Measurements from ENCODE around the gene SF3A1. TPM values are rescaled to one million over a fixed set of nuclear protein-coding genes. Genes with fewer than 3 reads are reported as not detected.

Gene SF3A1
- total and polyA plus RNA-seq, 2 donors (not counting 1 experiment from before 2014, with no cell fraction given): 92.1 to 283 TPM

- Histone ChIP-seq H4K20me1 (ENCODE audit: control insufficient read depth, insufficient read depth, low read length, poor library complexity, severe bottlenecking) (no peaks in the 10 kb centered on the region), H3K9ac (ENCODE audit: low read length) (no peak overlapping the region), H3K27ac (ENCODE audit: low read length in 2 of 2) (no peak overlapping the region), H3K36me3 (replicated peaks in 1 of 2; ENCODE audit: control extremely low read depth in 1 of 2, control insufficient read depth in 1 of 2, extremely low read depth in 1 of 2, insufficient read depth in 2 of 2, low read length in 1 of 2) (no peaks in the 10 kb centered on the region), H3K4me1 (ENCODE audit: control insufficient read depth in 2 of 2, insufficient read depth in 2 of 2, low read length in 2 of 2) (no peaks in the 10 kb centered on the region), H2AFZ (ENCODE audit: insufficient read depth, low read depth, low read length, poor library complexity, severe bottlenecking) (no peak overlapping the region), H3K9me3 (ENCODE audit: control extremely low read depth in 1 of 3, control insufficient read depth in 2 of 3, insufficient read depth in 1 of 3, low read length in 2 of 3) (no peaks in the 10 kb centered on the region), H3K27me3 (replicated peaks in 1 of 4; ENCODE audit: control extremely low read depth in 1 of 4, control insufficient read depth in 3 of 4, insufficient read depth in 4 of 4, low read length in 3 of 4) (no peaks in the 10 kb centered on the region), H3K4me3 (ENCODE audit: control extremely low read depth in 1 of 5, extremely low read depth in 1 of 5, insufficient read depth in 1 of 5, low read depth in 2 of 5, low read length in 4 of 5) (no peak overlapping the region), H3K4me2 (replicated peaks; ENCODE audit: low read depth, low read length, poor library complexity, severe bottlenecking) (no peak overlapping the region), H3K79me2 (ENCODE audit: control insufficient read depth, insufficient read depth, low read length) (no peaks in the 10 kb centered on the region)
- TF ChIP-seq, protein P1, sequence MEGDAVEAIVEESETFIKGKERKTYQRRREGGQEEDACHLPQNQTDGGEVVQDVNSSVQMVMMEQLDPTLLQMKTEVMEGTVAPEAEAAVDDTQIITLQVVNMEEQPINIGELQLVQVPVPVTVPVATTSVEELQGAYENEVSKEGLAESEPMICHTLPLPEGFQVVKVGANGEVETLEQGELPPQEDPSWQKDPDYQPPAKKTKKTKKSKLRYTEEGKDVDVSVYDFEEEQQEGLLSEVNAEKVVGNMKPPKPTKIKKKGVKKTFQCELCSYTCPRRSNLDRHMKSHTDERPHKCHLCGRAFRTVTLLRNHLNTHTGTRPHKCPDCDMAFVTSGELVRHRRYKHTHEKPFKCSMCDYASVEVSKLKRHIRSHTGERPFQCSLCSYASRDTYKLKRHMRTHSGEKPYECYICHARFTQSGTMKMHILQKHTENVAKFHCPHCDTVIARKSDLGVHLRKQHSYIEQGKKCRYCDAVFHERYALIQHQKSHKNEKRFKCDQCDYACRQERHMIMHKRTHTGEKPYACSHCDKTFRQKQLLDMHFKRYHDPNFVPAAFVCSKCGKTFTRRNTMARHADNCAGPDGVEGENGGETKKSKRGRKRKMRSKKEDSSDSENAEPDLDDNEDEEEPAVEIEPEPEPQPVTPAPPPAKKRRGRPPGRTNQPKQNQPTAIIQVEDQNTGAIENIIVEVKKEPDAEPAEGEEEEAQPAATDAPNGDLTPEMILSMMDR (IDR thresholded peaks at IDR 0.05): no peak
- TF ChIP-seq EZH2 (IDR thresholded peaks at IDR 0.05; ENCODE audit: borderline replicate concordance, insufficient read depth, low read depth, low read length, poor library complexity, severe bottlenecking): no peak
- H3K4me1 Mint-ChIP-seq: no peaks in the 10 kb centered on the region
- DNase-seq (no peak), ATAC-seq (ENCODE audit: low read depth) (no peak)
- no peak overlapping the region for H3K4me3 Mint-ChIP-seq
- intact Hi-C loops (cut with micrococcal nuclease): no loop called here
- ChIA-PET POLR2A (no interaction called here), CTCF (interaction anchor here (1.7 to 2.7 kb wide), 2 partner anchors 15 to 86 kb away, joined by 6 to 8 read pairs; no protein-coding TSS in a partner anchor)
- 94% methylated on average over 33 of the region's 33 CpGs for WGBS (ENCODE audit: insufficient coverage)
- H3K9me3 Mint-ChIP-seq (ENCODE audit: insufficient read depth): no peaks in the 10 kb centered on the region
- no peaks in the 10 kb centered on the region for H3K27me3 Mint-ChIP-seq
- no peak overlapping the region for H3K27ac Mint-ChIP-seq
Observed at GRCh38 chr22:30373331-30374325, 16.9 kb upstream of the SF3A1 start.

- no peaks in the 10 kb centered on the region for H3K9me3 ChIP-seq (ENCODE audit: control extremely low read depth in 1 of 3, control insufficient read depth in 2 of 3, insufficient read depth in 1 of 3, low read length in 2 of 3)
- H3K36me3 ChIP-seq (replicated peaks in 1 of 2; ENCODE audit: control extremely low read depth in 1 of 2, control insufficient read depth in 1 of 2, extremely low read depth in 1 of 2, insufficient read depth in 2 of 2, low read length in 1 of 2): no peaks in the 10 kb centered on the region
- H3K27ac ChIP-seq (ENCODE audit: low read length in 2 of 2): no peak overlapping the region
- intact Hi-C loops (cut with micrococcal nuclease): no loop called here
- no peak overlapping the region for H3K9ac ChIP-seq (ENCODE audit: low read length)
- H2AFZ ChIP-seq (ENCODE audit: insufficient read depth, low read depth, low read length, poor library complexity, severe bottlenecking): no peak overlapping the region
- no peaks in the 10 kb centered on the region for H3K27me3 ChIP-seq (replicated peaks in 1 of 4; ENCODE audit: control extremely low read depth in 1 of 4, control insufficient read depth in 3 of 4, insufficient read depth in 4 of 4, low read length in 3 of 4)
- no peaks in the 10 kb centered on the region for H3K9me3 Mint-ChIP-seq (ENCODE audit: insufficient read depth)
- DNase-seq (no peak), ATAC-seq (ENCODE audit: low read depth) (no peak)
- H3K4me3 Mint-ChIP-seq: no peak overlapping the region
- CTCF ChIA-PET: interaction anchor here (2.7 kb wide), 1 partner anchor 85 kb away, joined by 8 read pairs; no protein-coding TSS in a partner anchor
- no peak overlapping the region for H3K4me2 ChIP-seq (replicated peaks; ENCODE audit: low read depth, low read length, poor library complexity, severe bottlenecking)
- no peaks in the 10 kb centered on the region for H4K20me1 ChIP-seq (ENCODE audit: control insufficient read depth, insufficient read depth, low read length, poor library complexity, severe bottlenecking)
- H3K27me3 Mint-ChIP-seq: no peaks in the 10 kb centered on the region
- no peaks in the 10 kb centered on the region for H3K79me2 ChIP-seq (ENCODE audit: control insufficient read depth, insufficient read depth, low read length)
- TF ChIP-seq EZH2 (IDR thresholded peaks at IDR 0.05; ENCODE audit: borderline replicate concordance, insufficient read depth, low read depth, low read length, poor library complexity, severe bottlenecking): no peak
- TF ChIP-seq, protein P1 (IDR thresholded peaks at IDR 0.05): no peak
- H3K4me1 Mint-ChIP-seq: no peaks in the 10 kb centered on the region
- POLR2A ChIA-PET: no interaction called here
- no peaks in the 10 kb centered on the region for H3K4me1 ChIP-seq (ENCODE audit: control insufficient read depth in 2 of 2, insufficient read depth in 2 of 2, low read length in 2 of 2)
- H3K4me3 ChIP-seq (ENCODE audit: control extremely low read depth in 1 of 5, extremely low read depth in 1 of 5, insufficient read depth in 1 of 5, low read depth in 2 of 5, low read length in 4 of 5): no peak overlapping the region
- 87% methylated on average over 5 of the region's 8 CpGs for WGBS (ENCODE audit: insufficient coverage)
- H3K27ac Mint-ChIP-seq: no peak overlapping the region
Observed at GRCh38 chr22:30372915-30373314, 16.2 kb upstream of the SF3A1 start.

Data from B cell (primary cell).